Epithelial cell of esophagus (primary cell): ENCODE results near the gene ANTXR2.
"Not testable (repeated sequence)": the region's sequence is repeated elsewhere in the genome, so short reads cannot be mapped to it uniquely, and the experiment has no call there.

Source experiments
- DNase-seq: peaks from one replicate; pipeline ENCODE4 v3.0.0; 2010; ENCODE audit warnings: low read depth
- H3K4me3 ChIP-seq: 2 replicates; pipeline ENCODE4 v1.5.1; 2011; ENCODE audit warnings: mild to moderate bottlenecking, low read length, control low read depth
- CTCF ChIP-seq: IDR thresholded peaks from 2 replicates; pipeline ENCODE4 v1.5.1; 2011; ENCODE audit warnings: low read depth, mild to moderate bottlenecking, low read length, control low read depth, inconsistent platforms; ENCODE audit not compliant: insufficient read depth; ENCODE audit errors: missing control alignments

The ANTXR2 gene

GRCh38 chr4:80072744-80073472 lies at the start of gene ANTXR2:
Gene ANTXR2, minus strand, starts transcription at chr4:80073229. Its CDS starts 669 bp downstream, at chr4:80072560.
- DNase-seq, result peak; percentile 87
- no peak for TF ChIP-seq CTCF
- H3K4me3 ChIP-seq, result peak within 1 kb of the TSS; percentile 75

- H3K4me3 ChIP-seq, DNase-seq: not testable (repeated sequence)
Measured at GRCh38 chr4:80121815-80122214, 48.8 kb upstream of the ANTXR2 start.

GRCh38 chr4:80119620-80120019 lies 46.6 kb upstream of the ANTXR2 start:
- H3K4me3 ChIP-seq, DNase-seq: not testable (repeated sequence)

DNA sequence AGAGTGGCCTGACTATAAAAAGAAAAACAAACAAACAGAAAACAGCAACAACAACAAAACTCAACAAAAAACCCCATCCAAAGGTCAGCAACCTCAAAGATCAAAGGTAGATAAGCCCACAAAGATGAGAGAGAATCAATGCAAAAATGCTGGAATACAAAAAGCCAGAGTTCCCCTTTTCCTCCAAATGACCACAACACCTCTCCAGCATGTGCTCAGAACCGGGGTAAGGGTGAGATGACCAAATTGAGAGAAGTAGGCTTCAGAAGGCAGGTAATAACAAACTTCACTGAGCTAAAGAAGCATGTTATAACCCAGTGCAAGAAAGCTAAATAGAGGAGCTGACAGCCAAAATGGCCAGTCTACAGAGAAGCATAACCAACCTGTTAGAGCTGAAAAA lies 43.5 kb upstream of the ANTXR2 start:
- H3K4me3 ChIP-seq, result no peak overlapping the region
- DNase-seq, result no peak
- no peak for TF ChIP-seq CTCF

- no peak overlapping the region for H3K4me3 ChIP-seq
- no peak for TF ChIP-seq CTCF
- DNase-seq, result no peak
Measured at GRCh38 chr4:80115368-80116181, 42.5 kb upstream of the ANTXR2 start.

DNA sequence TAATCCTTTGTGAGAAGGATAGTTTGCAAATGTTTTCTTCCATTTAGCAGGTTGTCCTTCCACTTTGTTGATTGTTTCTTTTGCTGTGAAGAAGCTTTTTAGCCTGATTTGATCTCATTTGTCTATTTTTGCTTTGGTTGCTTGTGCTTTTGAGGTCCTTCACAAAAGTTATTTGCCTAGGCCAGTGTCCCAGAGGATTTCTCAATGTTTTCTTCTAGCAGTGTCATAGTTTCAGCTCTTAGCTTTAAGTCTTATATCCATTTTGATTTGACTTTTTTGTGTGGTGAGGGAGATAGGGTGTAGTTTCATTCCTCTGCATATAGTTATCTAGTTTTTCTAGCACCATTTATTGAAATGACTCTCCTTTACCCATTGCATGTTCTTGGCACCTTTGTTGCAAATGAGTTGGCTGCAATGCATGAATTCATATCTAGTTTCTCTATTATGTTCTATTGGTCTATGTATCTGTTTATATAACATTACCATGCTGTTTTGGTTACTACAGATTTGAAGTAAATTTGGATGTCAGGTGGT lies 41.8 kb upstream of the ANTXR2 start:
- no peak overlapping the region for H3K4me3 ChIP-seq
- no peak for TF ChIP-seq CTCF
- no peak for DNase-seq

- H3K4me3 ChIP-seq, result no peak overlapping the region
- no peak for TF ChIP-seq CTCF
- no peak for DNase-seq
Measured at GRCh38 chr4:80113615-80114014, 40.6 kb upstream of the ANTXR2 start.

DNA sequence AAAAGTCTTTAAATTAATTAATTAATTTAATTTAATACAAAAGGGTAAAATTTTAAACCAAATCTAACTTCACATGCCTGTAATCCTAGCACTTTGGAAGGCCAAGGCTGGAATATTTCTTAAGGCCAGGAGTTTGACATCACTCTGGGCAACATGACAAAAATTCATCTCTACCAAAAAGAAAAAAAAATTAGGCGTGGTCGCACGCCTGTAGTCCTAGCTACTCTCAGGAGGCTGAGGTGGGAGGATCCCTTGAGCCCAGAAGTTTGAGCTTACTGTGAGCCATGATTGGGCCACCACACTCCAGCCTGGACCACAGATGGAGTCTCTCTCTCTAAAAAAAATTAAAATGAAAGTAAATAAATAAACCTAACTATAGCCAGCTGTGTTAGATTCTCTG lies 39.2 kb upstream of the ANTXR2 start:
- no peak for DNase-seq
- H3K4me3 ChIP-seq, result no peak overlapping the region
- no peak for TF ChIP-seq CTCF
